Measurements from ENCODE around the gene ERICH3.

ERICH3 gene

DNA sequence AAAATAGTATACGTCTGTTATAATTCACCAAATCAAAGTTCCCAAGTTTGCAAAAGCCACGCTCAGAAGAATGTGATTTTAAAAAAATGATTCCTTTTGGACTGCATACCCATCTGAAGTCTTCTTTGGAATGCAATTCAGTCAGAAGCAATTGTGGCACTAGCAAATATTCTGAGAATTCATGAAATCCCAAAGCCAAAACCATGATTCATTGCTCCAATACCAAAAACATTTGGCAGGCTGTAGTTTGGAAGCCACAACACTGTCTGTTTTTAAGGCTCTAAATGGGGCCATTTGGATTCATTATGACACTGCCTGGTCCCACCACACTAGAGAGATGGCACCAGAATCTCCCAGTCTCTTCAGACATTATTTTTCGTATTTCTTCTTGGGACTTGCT, 139.4 kb downstream of the ERICH3 start:
- Histone ChIP-seq H3K4me3 (ENCODE audit: low read depth, low read length) (no peak overlapping the region), H3K27me3 (ENCODE audit: insufficient read depth, low read depth, severe bottlenecking) (no peaks in the 10 kb centered on the region), H3K9me3 (ENCODE audit: severe bottlenecking) (no peaks in the 10 kb centered on the region), H3K27ac (no peak overlapping the region), H3K36me3 (no peaks in the 10 kb centered on the region)
- TF ChIP-seq, protein P1, sequence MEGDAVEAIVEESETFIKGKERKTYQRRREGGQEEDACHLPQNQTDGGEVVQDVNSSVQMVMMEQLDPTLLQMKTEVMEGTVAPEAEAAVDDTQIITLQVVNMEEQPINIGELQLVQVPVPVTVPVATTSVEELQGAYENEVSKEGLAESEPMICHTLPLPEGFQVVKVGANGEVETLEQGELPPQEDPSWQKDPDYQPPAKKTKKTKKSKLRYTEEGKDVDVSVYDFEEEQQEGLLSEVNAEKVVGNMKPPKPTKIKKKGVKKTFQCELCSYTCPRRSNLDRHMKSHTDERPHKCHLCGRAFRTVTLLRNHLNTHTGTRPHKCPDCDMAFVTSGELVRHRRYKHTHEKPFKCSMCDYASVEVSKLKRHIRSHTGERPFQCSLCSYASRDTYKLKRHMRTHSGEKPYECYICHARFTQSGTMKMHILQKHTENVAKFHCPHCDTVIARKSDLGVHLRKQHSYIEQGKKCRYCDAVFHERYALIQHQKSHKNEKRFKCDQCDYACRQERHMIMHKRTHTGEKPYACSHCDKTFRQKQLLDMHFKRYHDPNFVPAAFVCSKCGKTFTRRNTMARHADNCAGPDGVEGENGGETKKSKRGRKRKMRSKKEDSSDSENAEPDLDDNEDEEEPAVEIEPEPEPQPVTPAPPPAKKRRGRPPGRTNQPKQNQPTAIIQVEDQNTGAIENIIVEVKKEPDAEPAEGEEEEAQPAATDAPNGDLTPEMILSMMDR (IDR thresholded peaks at IDR 0.05; ENCODE audit: low read depth, low read length) = no peak
- no peak for DNase-seq

DNA sequence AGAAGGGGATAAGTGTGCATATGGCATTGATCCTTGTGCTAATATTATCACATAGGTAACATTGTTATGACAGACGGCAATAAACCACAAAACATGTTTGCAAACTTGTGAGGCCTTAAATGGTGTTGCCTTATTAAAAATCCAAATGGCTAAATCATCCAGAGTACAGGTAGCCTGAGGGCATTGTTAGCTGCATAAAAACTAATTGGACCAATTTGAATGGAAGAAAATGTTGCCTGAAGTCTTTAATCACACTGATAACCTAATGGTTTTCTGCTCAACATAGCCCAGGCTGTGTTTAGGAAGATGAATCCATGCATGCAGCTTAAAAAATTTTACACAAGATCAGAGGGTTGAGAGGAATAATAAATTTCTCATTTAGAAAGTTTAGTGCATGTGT, 141.8 kb downstream of the ERICH3 start:
- no peak for DNase-seq
- TF ChIP-seq, protein P1 (IDR thresholded peaks at IDR 0.05; ENCODE audit: low read depth, low read length) = no peak

DNA sequence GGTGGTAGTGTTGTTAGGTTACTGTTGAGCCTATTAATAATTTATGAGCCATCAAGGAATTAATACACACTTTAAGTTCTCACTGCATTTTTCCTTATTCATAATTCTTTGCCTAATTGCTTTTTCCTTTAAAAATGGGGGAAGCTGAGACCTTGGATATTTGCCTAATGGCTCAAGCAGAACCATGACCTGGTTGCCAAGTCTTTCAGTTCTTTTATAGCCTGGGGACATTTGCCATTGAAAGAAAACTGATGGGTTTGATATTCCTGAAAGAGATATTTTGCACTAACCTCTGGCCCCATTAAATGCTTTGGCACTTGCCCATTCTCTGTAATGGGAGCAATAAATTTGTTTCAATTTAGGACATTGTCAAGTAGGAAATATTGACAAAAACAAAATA, 142.7 kb downstream of the ERICH3 start:
- H3K27ac ChIP-seq = no peak overlapping the region
- TF ChIP-seq, protein P1 (IDR thresholded peaks at IDR 0.05; ENCODE audit: low read depth, low read length) = no peak
- H3K4me3 ChIP-seq (ENCODE audit: low read depth, low read length) = no peak overlapping the region
- no peaks in the 10 kb centered on the region for H3K9me3 ChIP-seq (ENCODE audit: severe bottlenecking)
- H3K27me3 ChIP-seq (ENCODE audit: insufficient read depth, low read depth, severe bottlenecking) = no peaks in the 10 kb centered on the region
- no peaks in the 10 kb centered on the region for H3K36me3 ChIP-seq
- DNase-seq = no peak

More for the DNA sequence above, 141.8 kb downstream of the ERICH3 start:
- H3K9me3 ChIP-seq (ENCODE audit: severe bottlenecking) = no peaks in the 10 kb centered on the region
- no peaks in the 10 kb centered on the region for H3K27me3 ChIP-seq (ENCODE audit: insufficient read depth, low read depth, severe bottlenecking)
- H3K27ac ChIP-seq = no peak overlapping the region
- no peak overlapping the region for H3K4me3 ChIP-seq (ENCODE audit: low read depth, low read length)
- no peaks in the 10 kb centered on the region for H3K36me3 ChIP-seq

DNA sequence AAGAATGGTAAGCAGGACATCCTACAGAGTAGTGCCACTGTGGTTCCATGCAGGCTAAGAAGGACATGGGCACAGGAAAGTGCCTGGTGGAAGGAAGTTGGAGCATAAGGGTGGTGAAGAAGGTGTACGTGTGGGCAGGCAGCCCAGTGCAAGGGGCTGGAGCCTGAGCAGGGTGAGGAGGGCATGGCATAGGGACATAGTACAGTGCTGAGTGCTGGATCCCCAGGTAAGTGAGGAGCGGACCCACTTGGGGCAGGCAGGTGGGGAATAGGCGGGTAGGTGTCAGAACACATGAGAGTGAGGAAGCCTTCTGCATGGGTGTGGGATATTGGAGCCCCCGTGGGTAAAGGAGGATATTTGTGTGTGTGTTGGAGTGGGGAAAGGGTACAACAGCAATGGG, 145.5 kb downstream of the ERICH3 start:
- H3K36me3 ChIP-seq = no peaks in the 10 kb centered on the region
- DNase-seq = no peak
- no peaks in the 10 kb centered on the region for H3K9me3 ChIP-seq (ENCODE audit: severe bottlenecking)
- H3K27ac ChIP-seq = no peak overlapping the region
- TF ChIP-seq, protein P1 (IDR thresholded peaks at IDR 0.05; ENCODE audit: low read depth, low read length) = no peak
- H3K4me3 ChIP-seq (ENCODE audit: low read depth, low read length) = no peak overlapping the region
- H3K27me3 ChIP-seq (ENCODE audit: insufficient read depth, low read depth, severe bottlenecking) = no peaks in the 10 kb centered on the region

DNA sequence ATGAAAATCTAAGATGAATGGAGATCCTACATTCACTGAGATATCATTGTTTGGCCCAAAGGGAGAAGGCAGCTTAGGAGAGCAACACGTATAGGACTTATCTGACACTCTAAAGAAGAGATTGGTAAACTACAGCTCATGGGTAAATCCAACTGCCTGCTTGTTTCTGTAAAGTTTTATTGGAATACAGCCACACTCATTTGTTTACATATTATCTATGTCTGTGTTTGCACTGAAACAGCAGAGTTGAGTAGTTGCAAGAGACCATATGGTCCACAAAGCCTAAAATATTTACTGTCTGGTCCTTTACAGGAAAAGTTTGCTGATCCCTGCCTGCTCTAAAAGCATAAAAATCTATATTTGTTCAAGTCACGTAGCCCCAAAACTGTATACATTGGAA, 146.9 kb downstream of the ERICH3 start:
- no peak overlapping the region for H3K27ac ChIP-seq
- H3K9me3 ChIP-seq (ENCODE audit: severe bottlenecking) = no peaks in the 10 kb centered on the region
- H3K36me3 ChIP-seq = no peaks in the 10 kb centered on the region
- no peak overlapping the region for H3K4me3 ChIP-seq (ENCODE audit: low read depth, low read length)
- DNase-seq = no peak
- TF ChIP-seq, protein P1 (IDR thresholded peaks at IDR 0.05; ENCODE audit: low read depth, low read length) = no peak
- no peaks in the 10 kb centered on the region for H3K27me3 ChIP-seq (ENCODE audit: insufficient read depth, low read depth, severe bottlenecking)

DNA sequence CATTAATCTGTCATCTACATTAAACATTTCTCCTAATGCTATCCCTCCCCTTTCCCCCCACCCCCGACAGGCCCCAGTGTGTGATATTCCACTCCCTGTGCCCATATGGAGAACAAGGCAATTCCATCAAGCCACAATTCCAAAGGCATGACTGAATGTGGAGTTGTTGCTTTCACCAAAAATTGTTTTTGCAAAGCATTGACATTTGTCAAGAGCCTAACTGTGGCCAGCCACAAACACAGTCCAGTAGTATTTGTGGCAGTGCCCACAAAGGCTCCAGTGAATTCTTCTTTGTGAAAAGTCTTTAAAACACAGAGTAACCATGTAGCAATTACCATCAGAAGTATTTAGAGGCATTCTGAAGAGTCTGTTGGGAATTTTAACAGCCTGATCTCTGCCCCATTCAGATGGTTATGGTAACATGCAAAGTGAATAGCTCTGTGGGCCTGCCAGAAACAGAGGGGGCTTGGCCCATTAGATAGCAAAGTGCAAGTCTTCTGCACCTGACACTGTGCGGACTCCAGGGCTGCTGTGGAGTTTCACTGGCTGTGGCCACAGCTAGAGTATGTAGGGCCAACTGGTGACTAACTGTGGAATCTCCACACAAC, 149.6 kb downstream of the ERICH3 start:
- no peak overlapping the region for H3K4me3 ChIP-seq (ENCODE audit: low read depth, low read length)
- DNase-seq = no peak
- no peaks in the 10 kb centered on the region for H3K36me3 ChIP-seq
- no peaks in the 10 kb centered on the region for H3K27me3 ChIP-seq (ENCODE audit: insufficient read depth, low read depth, severe bottlenecking)
- H3K9me3 ChIP-seq (ENCODE audit: severe bottlenecking) = no peaks in the 10 kb centered on the region
- no peak overlapping the region for H3K27ac ChIP-seq
- TF ChIP-seq, protein P1 (IDR thresholded peaks at IDR 0.05; ENCODE audit: low read depth, low read length) = no peak
